OCI-LY1 (cell line): Measurements from ENCODE around the gene VWA3B.

Source experiments
- H2AFZ ChIP-seq: fragments of 200-600 bp; sonication (generic), shearing (Covaris generic); 2 replicates; pipeline ENCODE4 v1.6.0; 2014; ENCODE audit warnings: antibody characterized with exemption, mild to moderate bottlenecking, low read length
- H3F3A ChIP-seq: fragments of 200-600 bp; sonication (generic), shearing (Covaris generic); 2 replicates; pipeline ENCODE4 v1.6.0; 2014; ENCODE audit warnings: mild to moderate bottlenecking, antibody characterized with exemption, low read length, moderate library complexity; ENCODE audit not compliant: insufficient read depth
- H3K27ac ChIP-seq: fragments of 200-600 bp; sonication (generic); 2 replicates; pipeline ENCODE4 v1.5.1; 2014; ENCODE audit warnings: low read length, mixed run types, mild to moderate bottlenecking, low read depth; ENCODE audit not compliant: poor library complexity, severe bottlenecking
- H3K27me3 ChIP-seq: fragments of 200-600 bp; sonication (generic); 2 replicates; pipeline ENCODE4 v1.6.0; 2014; ENCODE audit warnings: antibody characterized with exemption, mild to moderate bottlenecking, low read length, moderate library complexity; ENCODE audit not compliant: insufficient read depth
- H3K36me3 ChIP-seq: fragments of 200-600 bp; sonication (generic); 2 replicates; pipeline ENCODE4 v1.6.1; 2014; ENCODE audit warnings: mild to moderate bottlenecking, antibody characterized with exemption, low read length, moderate library complexity, mixed read lengths; ENCODE audit not compliant: insufficient read depth
- H3K4me1 ChIP-seq: fragments of 200-600 bp; sonication (generic); 2 replicates; pipeline ENCODE4 v1.5.1; 2014; ENCODE audit warnings: mild to moderate bottlenecking, low read length, moderate library complexity; ENCODE audit not compliant: insufficient read depth, severe bottlenecking
- H3K4me2 ChIP-seq: fragments of 200-600 bp; sonication (generic), shearing (Covaris generic); 2 replicates; pipeline ENCODE4 v1.6.1; 2014; ENCODE audit warnings: low read length
- H3K4me3 ChIP-seq: fragments of 200-600 bp; sonication (generic); 2 replicates; pipeline ENCODE4 v1.5.1; 2014; ENCODE audit warnings: low read length, low read depth, mild to moderate bottlenecking, mixed read lengths; ENCODE audit not compliant: poor library complexity, severe bottlenecking
- H3K79me2 ChIP-seq: fragments of 200-600 bp; shearing (Covaris generic); 2 replicates; pipeline ENCODE4 v1.6.1; 2016; ENCODE audit warnings: mixed run types, low read length, mixed read lengths; ENCODE audit not compliant: insufficient read depth
- H3K9ac ChIP-seq: fragments of 200-600 bp; sonication (generic), shearing (Covaris generic); 2 replicates; pipeline ENCODE4 v1.6.1; 2014; ENCODE audit warnings: mild to moderate bottlenecking, low read length, mixed read lengths
- H3K9me2 ChIP-seq: fragments of 200-600 bp; sonication (generic), shearing (Covaris generic); 2 replicates; pipeline ENCODE4 v1.6.1; 2014; ENCODE audit warnings: low read depth, mild to moderate bottlenecking, low read length, mixed read lengths
- H3K9me3 ChIP-seq: fragments of 200-600 bp; shearing (Covaris generic); 2 replicates; pipeline ENCODE4 v1.6.1; 2014; ENCODE audit warnings: low read length, mixed read lengths
- H4K20me1 ChIP-seq: fragments of 200-600 bp; sonication (generic), shearing (Covaris generic); 2 replicates; pipeline ENCODE4 v1.6.0; 2016; ENCODE audit warnings: mild to moderate bottlenecking, low read length; ENCODE audit not compliant: insufficient read depth
- EZH2 ChIP-seq: fragments of 200-600 bp; sonication (generic), shearing (Covaris generic); IDR thresholded peaks from 2 replicates; pipeline ENCODE4 v1.8.0; 2017; ENCODE audit warnings: borderline replicate concordance, mixed run types, mild to moderate bottlenecking, antibody characterized with exemption, low read length, moderate library complexity, mixed read lengths
- TF ChIP-seq, protein P1 (sequence below): fragments of 200-600 bp; sonication (generic), shearing (Covaris generic); IDR thresholded peaks from 2 replicates; pipeline ENCODE4 v1.5.1; 2017; ENCODE audit warnings: mild to moderate bottlenecking, antibody characterized with exemption, low read length, moderate library complexity, mixed read lengths

The VWA3B gene

DNA sequence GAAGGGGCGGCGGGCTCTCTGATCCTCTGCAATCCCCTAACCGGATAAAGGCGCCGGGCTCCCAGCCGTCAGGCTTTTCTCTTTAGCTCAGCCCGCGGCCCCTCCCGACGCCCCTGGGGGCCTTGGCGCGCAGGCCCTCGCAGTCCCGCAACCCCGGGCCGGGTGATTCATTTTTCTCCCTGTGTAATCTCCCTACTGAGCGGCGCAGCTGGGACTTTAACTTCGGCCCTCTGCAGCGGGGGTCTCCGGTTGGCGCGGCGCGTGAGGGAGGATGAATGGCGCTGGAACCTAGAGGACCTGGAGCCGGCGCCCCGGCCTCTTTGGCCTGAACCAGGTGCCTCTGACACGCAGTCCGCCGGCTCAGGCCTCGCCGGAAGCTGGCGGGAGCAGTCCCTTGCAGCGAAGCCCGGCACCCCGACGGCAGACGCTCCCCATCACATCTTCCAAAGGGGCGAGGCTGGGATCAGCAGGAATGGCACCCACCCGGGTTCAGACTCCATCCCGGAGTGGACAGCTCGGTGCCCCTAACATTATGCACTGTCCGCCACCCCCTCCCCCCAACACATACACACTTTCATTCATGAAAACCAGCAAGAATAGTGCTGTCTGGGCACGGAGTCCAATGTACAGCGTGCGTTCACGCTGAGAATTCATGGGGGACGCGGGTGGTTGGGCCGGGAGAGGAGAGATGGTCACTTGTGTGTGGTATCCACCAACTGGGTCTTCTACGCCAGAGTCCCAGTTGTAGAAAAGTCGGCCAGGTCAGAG is 260.5 kb downstream of the VWA3B start:
- H3F3A ChIP-seq: no peaks in the 10 kb centered on the region
- H3K27ac ChIP-seq: no peak overlapping the region
- H3K9me2 ChIP-seq: no peaks in the 10 kb centered on the region
- H2AFZ ChIP-seq: no peak overlapping the region
- no peaks in the 10 kb centered on the region; the same call in 1 of the 2 replicates for H3K27me3 ChIP-seq
- no peaks in the 10 kb centered on the region for H4K20me1 ChIP-seq
- H3K4me1 ChIP-seq: no peaks in the 10 kb centered on the region
- H3K9me3 ChIP-seq: no peaks in the 10 kb centered on the region
- no peaks in the 10 kb centered on the region for H3K36me3 ChIP-seq
- no peak for TF ChIP-seq EZH2
- TF ChIP-seq, protein P1, sequence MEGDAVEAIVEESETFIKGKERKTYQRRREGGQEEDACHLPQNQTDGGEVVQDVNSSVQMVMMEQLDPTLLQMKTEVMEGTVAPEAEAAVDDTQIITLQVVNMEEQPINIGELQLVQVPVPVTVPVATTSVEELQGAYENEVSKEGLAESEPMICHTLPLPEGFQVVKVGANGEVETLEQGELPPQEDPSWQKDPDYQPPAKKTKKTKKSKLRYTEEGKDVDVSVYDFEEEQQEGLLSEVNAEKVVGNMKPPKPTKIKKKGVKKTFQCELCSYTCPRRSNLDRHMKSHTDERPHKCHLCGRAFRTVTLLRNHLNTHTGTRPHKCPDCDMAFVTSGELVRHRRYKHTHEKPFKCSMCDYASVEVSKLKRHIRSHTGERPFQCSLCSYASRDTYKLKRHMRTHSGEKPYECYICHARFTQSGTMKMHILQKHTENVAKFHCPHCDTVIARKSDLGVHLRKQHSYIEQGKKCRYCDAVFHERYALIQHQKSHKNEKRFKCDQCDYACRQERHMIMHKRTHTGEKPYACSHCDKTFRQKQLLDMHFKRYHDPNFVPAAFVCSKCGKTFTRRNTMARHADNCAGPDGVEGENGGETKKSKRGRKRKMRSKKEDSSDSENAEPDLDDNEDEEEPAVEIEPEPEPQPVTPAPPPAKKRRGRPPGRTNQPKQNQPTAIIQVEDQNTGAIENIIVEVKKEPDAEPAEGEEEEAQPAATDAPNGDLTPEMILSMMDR: no peak
- H3K4me3 ChIP-seq: no peak overlapping the region
- no peaks in the 10 kb centered on the region for H3K79me2 ChIP-seq
- H3K4me2 ChIP-seq: no peak overlapping the region
- no peak overlapping the region for H3K9ac ChIP-seq

GRCh38 chr2:98348066-98348561 is 261.1 kb downstream of the VWA3B start:
- TF ChIP-seq, protein P1: no peak
- TF ChIP-seq EZH2: no peak
- Histone ChIP-seq H3K27me3 (no peaks in the 10 kb centered on the region; the same call in 1 of the 2 replicates), H4K20me1 (no peaks in the 10 kb centered on the region), H3K9me3 (no peaks in the 10 kb centered on the region), H3K9me2 (no peaks in the 10 kb centered on the region), H3K9ac (no peak overlapping the region), H2AFZ (no peak overlapping the region), H3K4me1 (no peaks in the 10 kb centered on the region), H3K79me2 (no peaks in the 10 kb centered on the region), H3K36me3 (no peaks in the 10 kb centered on the region), H3F3A (no peaks in the 10 kb centered on the region), H3K27ac (no peak overlapping the region), H3K4me3 (no peak overlapping the region), H3K4me2 (no peak overlapping the region)

- Histone ChIP-seq H3K9me2 (no peaks in the 10 kb centered on the region), H3K36me3 (no peaks in the 10 kb centered on the region), H3F3A (no peaks in the 10 kb centered on the region), H3K4me3 (no peak overlapping the region), H3K4me2 (no peak overlapping the region), H2AFZ (no peak overlapping the region), H3K27ac (no peak overlapping the region), H3K9ac (no peak overlapping the region), H3K9me3 (no peaks in the 10 kb centered on the region), H3K79me2 (no peaks in the 10 kb centered on the region), H3K27me3 (no peaks in the 10 kb centered on the region; the same call in 1 of the 2 replicates), H3K4me1 (no peaks in the 10 kb centered on the region), H4K20me1 (no peaks in the 10 kb centered on the region)
- TF ChIP-seq, protein P1: no peak
Observed at GRCh38 chr2:98350411-98350810, 263.4 kb downstream of the VWA3B start.
